HepG2 (cell line): ENCODE measurements around the gene ARF6. TPM values are rescaled to one million over a fixed set of nuclear protein-coding genes. Genes with fewer than 3 reads are reported as not detected.
A peak's percentile ranks its signal among the peaks of the same experiment; 100 is the strongest.

Source experiments
- ARNT2 ChIP-seq: sonication (generic); formaldehyde crosslinking; IDR thresholded peaks from 2 replicates; pipeline ENCODE4 v1.8.0; 2022; ENCODE audit warnings: mild to moderate bottlenecking, low read depth, missing genetic modification reagents, moderate library complexity
- HNRNPK ChIP-seq: fragments of 200-400 bp; formaldehyde crosslinking; IDR thresholded peaks from 2 replicates; pipeline ENCODE4 v1.6.1; 2018; ENCODE audit warnings: low read length, low read depth, moderate library complexity, mild to moderate bottlenecking; ENCODE audit not compliant: poor library complexity, severe bottlenecking
- HNRNPLL ChIP-seq: fragments of 200-400 bp; formaldehyde crosslinking; IDR thresholded peaks from 2 replicates; pipeline ENCODE4 v1.6.1; 2017; ENCODE audit warnings: mild to moderate bottlenecking, low read depth, low read length; ENCODE audit not compliant: poor library complexity, severe bottlenecking
- MED13 ChIP-seq: sonication (generic); formaldehyde crosslinking; IDR thresholded peaks from 2 replicates; pipeline ENCODE4 v1.5.0; 2020; ENCODE audit warnings: missing genetic modification reagents
- POLR2A ChIP-seq, 2 experiments: IDR thresholded peaks; 2 replicates each; pipeline ENCODE4 v1.6.1; 2011; ENCODE audit warnings: low read depth in 2 of 2, low read length in 2 of 2, mild to moderate bottlenecking in 1 of 2, moderate library complexity in 1 of 2; ENCODE audit not compliant: insufficient read depth in 1 of 2
- RARA ChIP-seq: IDR thresholded peaks from 2 replicates; pipeline ENCODE4 v1.6.1; 2016; ENCODE audit warnings: missing genetic modification reagents, missing compliant biosample characterization
- RELA ChIP-seq: sonication (generic); formaldehyde crosslinking; IDR thresholded peaks from 2 replicates; pipeline ENCODE4 v1.4.0; 2020; ENCODE audit warnings: missing genetic modification reagents
- SP5 ChIP-seq: IDR thresholded peaks from 2 replicates; pipeline ENCODE4 v1.6.1; 2016; ENCODE audit warnings: low read depth, borderline replicate concordance
- SYNCRIP ChIP-seq: fragments of 200-400 bp; formaldehyde crosslinking; IDR thresholded peaks from 2 replicates; pipeline ENCODE4 v1.6.1; 2018; ENCODE audit warnings: mild to moderate bottlenecking, low read depth, low read length; ENCODE audit not compliant: insufficient read depth
- ZFP36L2 ChIP-seq: sonication (generic); formaldehyde crosslinking; IDR thresholded peaks from 2 replicates; pipeline ENCODE4 v1.4.0; 2020; ENCODE audit warnings: missing genetic modification reagents
- ZNF101 ChIP-seq: sonication (generic); formaldehyde crosslinking; IDR thresholded peaks from 2 replicates; pipeline ENCODE4 v1.4.0; 2020; ENCODE audit warnings: mild to moderate bottlenecking, low read depth, missing genetic modification reagents, borderline replicate concordance
- ZNF20 ChIP-seq: sonication (generic); formaldehyde crosslinking; IDR thresholded peaks from 2 replicates; pipeline ENCODE4 v1.4.0; 2020; ENCODE audit warnings: mild to moderate bottlenecking, moderate library complexity, missing genetic modification reagents
- ZNF263 ChIP-seq: sonication (generic); formaldehyde crosslinking; IDR thresholded peaks from 2 replicates; pipeline ENCODE4 v1.4.0; 2020; ENCODE audit warnings: missing genetic modification reagents
- ZNF317 ChIP-seq: sonication (generic); formaldehyde crosslinking; IDR thresholded peaks from 2 replicates; pipeline ENCODE4 v1.5.0; 2020; ENCODE audit warnings: mild to moderate bottlenecking, missing genetic modification reagents
- ZNF383 ChIP-seq: sonication (generic); formaldehyde crosslinking; IDR thresholded peaks from 2 replicates; pipeline ENCODE4 v1.4.0; 2020; ENCODE audit warnings: missing genetic modification reagents, mild to moderate bottlenecking, borderline replicate concordance
- ZNF484 ChIP-seq: sonication (generic); formaldehyde crosslinking; IDR thresholded peaks from 2 replicates; pipeline ENCODE4 v1.5.1; 2020; ENCODE audit warnings: mild to moderate bottlenecking, low read depth, missing genetic modification reagents, borderline replicate concordance
- ZNF563 ChIP-seq: sonication (generic); formaldehyde crosslinking; IDR thresholded peaks from 2 replicates; pipeline ENCODE4 v1.8.0; 2022; ENCODE audit warnings: mild to moderate bottlenecking, moderate library complexity, missing genetic modification reagents
- ZNF749 ChIP-seq: sonication (generic); formaldehyde crosslinking; IDR thresholded peaks from 2 replicates; pipeline ENCODE4 v1.8.0; 2022; ENCODE audit warnings: mild to moderate bottlenecking, missing genetic modification reagents, moderate library complexity, borderline replicate concordance
- polyA plus RNA-seq, 8 experiments: library from polyadenylated mRNA; depleted of rRNA in 3 of 8; stranded (reverse) in 7 of 8; unstranded in 1 of 8; fragments of >200 nt; fragmentation: Illumina TruSeq in 4 of 8; extraction: Trizol in 4 of 8; gene quantifications; 2 replicates each; pipeline versions ENCODE4 v1.2.1 to v1.2.3, GENCODE V29; 2011 to 2016; ENCODE audit warnings: low read depth in 4 of 8, missing spikeins in 1 of 8, mixed read lengths in 1 of 8; ENCODE audit not compliant: insufficient read depth in 1 of 8
- total RNA-seq, 5 experiments: library from RNA; depleted of rRNA; stranded (reverse); fragments of >200 nt; fragmentation: Illumina TruSeq; extraction: Trizol; gene quantifications; 2 replicates each; pipeline ENCODE4 v1.2.3, GENCODE V29; 2016; ENCODE audit warnings: low read depth in 1 of 5
- TF ChIP-seq, protein P1 (sequence below): sonication (generic); formaldehyde crosslinking; IDR thresholded peaks from 2 replicates; pipeline ENCODE4 v1.5.1; 2020; ENCODE audit warnings: mild to moderate bottlenecking, missing genetic modification reagents, moderate library complexity
- TF ChIP-seq, protein P2 (sequence below): sonication (generic); formaldehyde crosslinking; IDR thresholded peaks from 2 replicates; pipeline ENCODE4 v1.8.1; 2023; ENCODE audit warnings: mild to moderate bottlenecking, missing genetic modification reagents
- TF ChIP-seq, protein P3 (sequence below): sonication (generic); formaldehyde crosslinking; IDR thresholded peaks from 2 replicates; pipeline ENCODE4 v1.8.0; 2022; ENCODE audit warnings: mild to moderate bottlenecking, missing genetic modification reagents; ENCODE audit not compliant: insufficient replicate concordance
- TF ChIP-seq, protein P4 (sequence below): conservative IDR thresholded peaks from 2 replicates; pipeline ENCODE4 v1.6.1; 2018; ENCODE audit warnings: missing genetic modification reagents

The ARF6 gene
- total and polyA plus RNA-seq, 2 of the 13 experiments (the other 11 are each of a cell fraction or from before 2014, with no cell fraction given): 12.7 to 31.9 TPM

DNA sequence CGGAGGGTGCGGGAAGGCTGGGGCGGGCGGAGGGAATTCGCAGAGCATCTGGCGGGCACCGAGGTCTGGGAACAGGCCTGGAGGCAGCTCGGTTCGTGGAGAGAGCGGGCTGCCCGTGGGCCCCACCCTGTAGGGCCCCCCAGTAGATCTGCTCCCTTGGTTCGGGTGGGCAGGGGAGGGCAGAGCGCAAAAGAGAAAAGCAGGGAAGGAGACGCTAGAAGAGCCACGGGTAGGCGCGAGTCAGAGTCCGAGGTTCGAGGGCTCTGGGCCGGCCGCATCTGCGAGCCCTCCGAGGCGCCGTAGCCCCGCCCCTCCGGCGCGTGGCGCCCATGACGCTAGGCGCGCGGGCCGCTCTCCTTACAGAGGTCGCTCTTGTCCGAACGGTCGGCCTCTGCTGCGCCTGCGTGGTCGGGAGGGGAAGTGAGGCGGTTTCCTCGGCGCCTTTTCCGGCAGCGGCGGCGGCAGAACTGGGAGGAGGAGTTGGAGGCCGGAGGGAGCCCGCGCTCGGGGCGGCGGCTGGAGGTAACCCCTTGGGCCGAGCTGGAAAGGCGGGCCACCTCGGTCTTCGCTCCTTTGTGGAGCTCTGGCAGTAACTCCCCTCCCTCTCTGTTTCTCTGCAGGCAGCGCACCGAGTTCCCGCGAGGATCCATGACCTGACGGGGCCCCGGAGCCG, at the start of gene ARF6 (continued):
- TF ChIP-seq, protein P1, sequence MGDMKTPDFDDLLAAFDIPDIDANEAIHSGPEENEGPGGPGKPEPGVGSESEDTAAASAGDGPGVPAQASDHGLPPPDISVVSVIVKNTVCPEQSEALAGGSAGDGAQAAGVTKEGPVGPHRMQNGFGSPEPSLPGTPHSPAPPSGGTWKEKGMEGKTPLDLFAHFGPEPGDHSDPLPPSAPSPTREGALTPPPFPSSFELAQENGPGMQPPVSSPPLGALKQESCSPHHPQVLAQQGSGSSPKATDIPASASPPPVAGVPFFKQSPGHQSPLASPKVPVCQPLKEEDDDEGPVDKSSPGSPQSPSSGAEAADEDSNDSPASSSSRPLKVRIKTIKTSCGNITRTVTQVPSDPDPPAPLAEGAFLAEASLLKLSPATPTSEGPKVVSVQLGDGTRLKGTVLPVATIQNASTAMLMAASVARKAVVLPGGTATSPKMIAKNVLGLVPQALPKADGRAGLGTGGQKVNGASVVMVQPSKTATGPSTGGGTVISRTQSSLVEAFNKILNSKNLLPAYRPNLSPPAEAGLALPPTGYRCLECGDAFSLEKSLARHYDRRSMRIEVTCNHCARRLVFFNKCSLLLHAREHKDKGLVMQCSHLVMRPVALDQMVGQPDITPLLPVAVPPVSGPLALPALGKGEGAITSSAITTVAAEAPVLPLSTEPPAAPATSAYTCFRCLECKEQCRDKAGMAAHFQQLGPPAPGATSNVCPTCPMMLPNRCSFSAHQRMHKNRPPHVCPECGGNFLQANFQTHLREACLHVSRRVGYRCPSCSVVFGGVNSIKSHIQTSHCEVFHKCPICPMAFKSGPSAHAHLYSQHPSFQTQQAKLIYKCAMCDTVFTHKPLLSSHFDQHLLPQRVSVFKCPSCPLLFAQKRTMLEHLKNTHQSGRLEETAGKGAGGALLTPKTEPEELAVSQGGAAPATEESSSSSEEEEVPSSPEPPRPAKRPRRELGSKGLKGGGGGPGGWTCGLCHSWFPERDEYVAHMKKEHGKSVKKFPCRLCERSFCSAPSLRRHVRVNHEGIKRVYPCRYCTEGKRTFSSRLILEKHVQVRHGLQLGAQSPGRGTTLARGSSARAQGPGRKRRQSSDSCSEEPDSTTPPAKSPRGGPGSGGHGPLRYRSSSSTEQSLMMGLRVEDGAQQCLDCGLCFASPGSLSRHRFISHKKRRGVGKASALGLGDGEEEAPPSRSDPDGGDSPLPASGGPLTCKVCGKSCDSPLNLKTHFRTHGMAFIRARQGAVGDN (CRISPR knock-in tag): peak; percentile 97
- TF ChIP-seq SYNCRIP: no peak
- TF ChIP-seq POLR2A (IDR thresholded peaks at IDR 0.05; ENCODE audit: insufficient read depth in 1 of 2, low read depth in 2 of 2, low read length in 2 of 2): peak; percentile 95 to 96
- TF ChIP-seq ZNF563 (CRISPR knock-in tag): peak; percentile 86
- TF ChIP-seq, protein P2, sequence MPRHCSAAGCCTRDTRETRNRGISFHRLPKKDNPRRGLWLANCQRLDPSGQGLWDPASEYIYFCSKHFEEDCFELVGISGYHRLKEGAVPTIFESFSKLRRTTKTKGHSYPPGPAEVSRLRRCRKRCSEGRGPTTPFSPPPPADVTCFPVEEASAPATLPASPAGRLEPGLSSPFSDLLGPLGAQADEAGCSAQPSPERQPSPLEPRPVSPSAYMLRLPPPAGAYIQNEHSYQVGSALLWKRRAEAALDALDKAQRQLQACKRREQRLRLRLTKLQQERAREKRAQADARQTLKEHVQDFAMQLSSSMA (CRISPR knock-in tag): peak; percentile 79; the same call in 1 of the 2 replicates
- TF ChIP-seq ARNT2: peak; percentile 76
- TF ChIP-seq ZFP36L2 (CRISPR knock-in tag): no peak
- TF ChIP-seq ZNF263 (CRISPR knock-in tag): peak; percentile 37; the same call in 1 of the 2 replicates
- TF ChIP-seq, protein P3, sequence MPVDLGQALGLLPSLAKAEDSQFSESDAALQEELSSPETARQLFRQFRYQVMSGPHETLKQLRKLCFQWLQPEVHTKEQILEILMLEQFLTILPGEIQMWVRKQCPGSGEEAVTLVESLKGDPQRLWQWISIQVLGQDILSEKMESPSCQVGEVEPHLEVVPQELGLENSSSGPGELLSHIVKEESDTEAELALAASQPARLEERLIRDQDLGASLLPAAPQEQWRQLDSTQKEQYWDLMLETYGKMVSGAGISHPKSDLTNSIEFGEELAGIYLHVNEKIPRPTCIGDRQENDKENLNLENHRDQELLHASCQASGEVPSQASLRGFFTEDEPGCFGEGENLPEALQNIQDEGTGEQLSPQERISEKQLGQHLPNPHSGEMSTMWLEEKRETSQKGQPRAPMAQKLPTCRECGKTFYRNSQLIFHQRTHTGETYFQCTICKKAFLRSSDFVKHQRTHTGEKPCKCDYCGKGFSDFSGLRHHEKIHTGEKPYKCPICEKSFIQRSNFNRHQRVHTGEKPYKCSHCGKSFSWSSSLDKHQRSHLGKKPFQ: no peak
- peak; percentile 33; the same call in 1 of the 2 replicates for TF ChIP-seq RARA (CRISPR knock-in tag)
- TF ChIP-seq SP5: peak; percentile 58
- 0 out of 2 replicates have a peak, but pooled peaks have one; percentile 17 for TF ChIP-seq ZNF20 (CRISPR knock-in tag)
- TF ChIP-seq ZNF749 (CRISPR knock-in tag): peak; percentile 59; the same call in 1 of the 2 replicates
- TF ChIP-seq ZNF101: peak; percentile 80; the same call in 1 of the 2 replicates
- TF ChIP-seq RELA: no peak
- peak; percentile 72; the same call in 1 of the 2 replicates for TF ChIP-seq MED13 (CRISPR knock-in tag)
- TF ChIP-seq ZNF317 (CRISPR knock-in tag): peak; percentile 89
- TF ChIP-seq HNRNPK: peak; percentile 76
- 0 out of 2 replicates have a peak, but pooled peaks have one; percentile 63 for TF ChIP-seq ZNF484 (CRISPR knock-in tag)
- TF ChIP-seq, protein P4, sequence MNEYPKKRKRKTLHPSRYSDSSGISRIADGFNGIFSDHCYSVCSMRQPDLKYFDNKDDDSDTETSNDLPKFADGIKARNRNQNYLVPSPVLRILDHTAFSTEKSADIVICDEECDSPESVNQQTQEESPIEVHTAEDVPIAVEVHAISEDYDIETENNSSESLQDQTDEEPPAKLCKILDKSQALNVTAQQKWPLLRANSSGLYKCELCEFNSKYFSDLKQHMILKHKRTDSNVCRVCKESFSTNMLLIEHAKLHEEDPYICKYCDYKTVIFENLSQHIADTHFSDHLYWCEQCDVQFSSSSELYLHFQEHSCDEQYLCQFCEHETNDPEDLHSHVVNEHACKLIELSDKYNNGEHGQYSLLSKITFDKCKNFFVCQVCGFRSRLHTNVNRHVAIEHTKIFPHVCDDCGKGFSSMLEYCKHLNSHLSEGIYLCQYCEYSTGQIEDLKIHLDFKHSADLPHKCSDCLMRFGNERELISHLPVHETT (CRISPR knock-in tag): 0 out of 2 replicates have a peak, but pooled peaks have one; percentile 8
- TF ChIP-seq HNRNPLL: peak; percentile 87
- peak; percentile 97 for TF ChIP-seq ZNF383 (CRISPR knock-in tag)
